Spleen (tissue), 11 donors: Measurements from ENCODE around the gene LCAT. TPM values are rescaled to one million over a fixed set of nuclear protein-coding genes. Genes with fewer than 3 reads are reported as not detected.

Experiments
- DNase-seq: peaks from one replicate; pipeline ENCODE4 v3.0.0-alpha.2; 2020
- H3K27ac ChIP-seq, 8 donors: fragments of 200-600 bp; sonication (generic) in 7 of 8; 1 replicate in 4 of 8; 2 replicates in 4 of 8; pipeline versions ENCODE4 v1.5.0 to v1.8.0; 2016 to 2021; ENCODE audit warnings: inconsistent platforms in 4 of 8, mild to moderate bottlenecking in 4 of 8, moderate library complexity in 1 of 8
- H3K27me3 ChIP-seq, 7 donors: fragments of 200-600 bp; sonication (generic) in 6 of 7; replicated peaks in 1 of 7; 1 replicate in 4 of 7; 2 replicates in 3 of 7; pipeline versions ENCODE4 v1.5.0 to v1.8.0; 2016 to 2021; ENCODE audit warnings: inconsistent platforms in 3 of 7, mild to moderate bottlenecking in 1 of 7
- H3K36me3 ChIP-seq, 6 donors: fragments of 200-600 bp; sonication (generic) in 5 of 6; 1 replicate in 4 of 6; 2 replicates in 2 of 6; pipeline versions ENCODE4 v1.5.0 to v1.8.0; 2016 to 2021; ENCODE audit warnings: inconsistent platforms in 2 of 6
- H3K4me1 ChIP-seq, 6 donors: fragments of 200-600 bp; sonication (generic) in 5 of 6; 1 replicate in 3 of 6; 2 replicates in 3 of 6; pipeline versions ENCODE4 v1.5.0 to v1.8.0; 2016 to 2021; ENCODE audit warnings: inconsistent platforms in 3 of 6
- H3K4me3 ChIP-seq, 8 donors: fragments of 200-600 bp; sonication (generic) in 7 of 8; 1 replicate in 4 of 8; 2 replicates in 4 of 8; pipeline versions ENCODE4 v1.5.0 to v1.8.0; 2016 to 2021; ENCODE audit warnings: inconsistent platforms in 4 of 8, mild to moderate bottlenecking in 4 of 8, moderate library complexity in 2 of 8
- H3K9me3 ChIP-seq, 8 donors: fragments of 200-600 bp; sonication (generic) in 7 of 8; 1 replicate in 4 of 8; 2 replicates in 4 of 8; pipeline versions ENCODE4 v1.5.0 to v1.8.0; 2016 to 2021; ENCODE audit warnings: inconsistent platforms in 4 of 8
- POLR2A ChIP-seq, 3 donors: fragments of 450-650 bp; IDR thresholded peaks; one replicate each; pipeline ENCODE4 v1.5.1; 2017; ENCODE audit warnings: antibody characterized with exemption in 3 of 3, mild to moderate bottlenecking in 1 of 3
- POLR2AphosphoS5 ChIP-seq, 3 donors: sonication (generic); formaldehyde crosslinking; IDR thresholded peaks; one replicate each; pipeline ENCODE4 v1.5.1; 2017; ENCODE audit warnings: antibody characterized with exemption in 3 of 3
- WGBS, 5 donors: extraction: QIAGEN DNeasy Blood & Tissue Kit in 3 of 5; methylation state at CpG; one replicate each; pipeline versions ENCODE4 v1.1.5 to v1.1.7; 2013 to 2018; 5-methylcytosine and 5-hydroxymethylcytosine counted together
- intact Hi-C: fragments of 100-400 bp; cut with DNase I; formaldehyde crosslinking; loops from one replicate; pipeline ENCODE4 v1.15.0; 2023; ENCODE audit warnings: low total_unique reads
- polyA plus RNA-seq, 3 donors: library from polyadenylated mRNA; stranded (reverse); fragments of 200-250 nt; gene quantifications; one replicate each; pipeline ENCODE4 v1.2.1, GENCODE V29; 2013
- total RNA-seq, 7 donors: library from RNA; depleted of rRNA in 3 of 7; stranded (reverse); fragments of >200 nt in 3 of 7; fragmentation: NEBNext Ultra II Directional in 4 of 7; extraction: Animal tissue kit (Norgen Biotek cat#: 25700) in 4 of 7; gene quantifications; one replicate each; pipeline versions ENCODE4 v1.1.0 to v1.2.1, GENCODE V29; 2016 to 2021
- TF ChIP-seq, protein P1 (sequence below), 11 experiments: fragments of 200-600 bp in 7 of 11; fragments of 450-650 bp in 4 of 11; sonication (generic) in 4 of 11; IDR thresholded peaks in 8 of 11; conservative IDR thresholded peaks in 3 of 11; 1 replicate in 7 of 11; 2 replicates in 4 of 11; pipeline versions ENCODE4 v1.4.0 to v1.8.0; 2016 to 2021; ENCODE audit warnings: antibody characterized with exemption in 11 of 11, inconsistent platforms in 4 of 11, mild to moderate bottlenecking in 1 of 11
- donor health status: healthy with polysubstance abuse.
- donor health status: DM: no; HTN: no; CAD: no; lungs with moderate emphysema.
- donor health status: DM: no; HTN: no; CAD: no.
- donor health status: Bipolar disorder and iron deficiency.
- donor health status: healthy.
- donor health status: DM: no; HTN: no; CAD: no.
- donor health status: DM: yes; HTN: yes; CAD: no.

LCAT gene
- total and polyA plus RNA-seq, 10 donors, result 5.2 to 51.6 (median 17.0) TPM

DNA sequence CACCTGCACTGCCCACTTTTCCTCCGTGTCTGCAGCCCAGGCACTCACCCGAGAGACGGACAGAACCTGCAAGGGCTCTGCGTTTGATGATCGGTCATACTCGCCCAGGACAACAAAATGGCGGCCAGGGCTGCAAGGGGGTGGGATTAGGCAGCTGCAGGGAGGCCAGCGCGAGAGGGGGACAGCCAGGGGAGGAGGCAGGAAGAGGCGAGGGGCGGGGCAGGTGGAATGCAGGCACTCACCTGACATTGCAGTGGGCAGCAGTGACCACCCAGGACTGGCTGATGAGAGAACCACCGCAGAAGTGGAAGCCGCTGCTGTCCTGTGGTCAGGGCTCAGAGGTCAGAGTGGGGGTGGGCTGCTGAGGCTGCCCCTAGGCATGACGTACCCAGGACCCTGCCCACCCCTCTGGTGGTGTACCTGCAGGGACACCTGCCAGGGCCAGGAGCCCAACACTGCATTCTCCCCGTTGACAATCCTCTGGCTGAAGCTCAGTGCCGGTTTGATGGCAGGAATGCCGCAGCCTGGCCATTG is 13.2 kb downstream of the LCAT start:
- peaks cover 14 to 58% (median 35%) of the 10 kb centered on the region in 6 donors for H3K4me1 ChIP-seq
- peak overlapping the region in 1 of 8 donors; percentile 30 for H3K27ac ChIP-seq
- no peak overlapping the region for H3K4me3 ChIP-seq
- TF ChIP-seq POLR2A (IDR thresholded peaks at IDR 0.05) (no peak), POLR2AphosphoS5 (IDR thresholded peaks at IDR 0.05) (peak in 1 of 3 donors; percentile 68)
- TF ChIP-seq, protein P1, sequence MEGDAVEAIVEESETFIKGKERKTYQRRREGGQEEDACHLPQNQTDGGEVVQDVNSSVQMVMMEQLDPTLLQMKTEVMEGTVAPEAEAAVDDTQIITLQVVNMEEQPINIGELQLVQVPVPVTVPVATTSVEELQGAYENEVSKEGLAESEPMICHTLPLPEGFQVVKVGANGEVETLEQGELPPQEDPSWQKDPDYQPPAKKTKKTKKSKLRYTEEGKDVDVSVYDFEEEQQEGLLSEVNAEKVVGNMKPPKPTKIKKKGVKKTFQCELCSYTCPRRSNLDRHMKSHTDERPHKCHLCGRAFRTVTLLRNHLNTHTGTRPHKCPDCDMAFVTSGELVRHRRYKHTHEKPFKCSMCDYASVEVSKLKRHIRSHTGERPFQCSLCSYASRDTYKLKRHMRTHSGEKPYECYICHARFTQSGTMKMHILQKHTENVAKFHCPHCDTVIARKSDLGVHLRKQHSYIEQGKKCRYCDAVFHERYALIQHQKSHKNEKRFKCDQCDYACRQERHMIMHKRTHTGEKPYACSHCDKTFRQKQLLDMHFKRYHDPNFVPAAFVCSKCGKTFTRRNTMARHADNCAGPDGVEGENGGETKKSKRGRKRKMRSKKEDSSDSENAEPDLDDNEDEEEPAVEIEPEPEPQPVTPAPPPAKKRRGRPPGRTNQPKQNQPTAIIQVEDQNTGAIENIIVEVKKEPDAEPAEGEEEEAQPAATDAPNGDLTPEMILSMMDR (IDR thresholded peaks at IDR 0.05 in 8 of 11, conservative IDR thresholded peaks at IDR 0.05 in 3 of 11), result no peak
- H3K36me3 ChIP-seq, result peaks cover 0 to 98% (median 61%) of the 10 kb centered on the region in 6 donors
- no peaks in the 10 kb centered on the region for H3K9me3 ChIP-seq
- DNase-seq, result peak; percentile 71
- no peaks in the 10 kb centered on the region for H3K27me3 ChIP-seq
- WGBS, 5 donors, result 92 to 96% (median 93%) methylated on average over 15 to 17 of the region's 17 CpGs
- intact Hi-C loops, result loop anchor here (10.0 kb wide), 1 partner anchor 86 kb away; the partner anchor contains the start of genes CENPT, NUTF2 and THAP11

DNA sequence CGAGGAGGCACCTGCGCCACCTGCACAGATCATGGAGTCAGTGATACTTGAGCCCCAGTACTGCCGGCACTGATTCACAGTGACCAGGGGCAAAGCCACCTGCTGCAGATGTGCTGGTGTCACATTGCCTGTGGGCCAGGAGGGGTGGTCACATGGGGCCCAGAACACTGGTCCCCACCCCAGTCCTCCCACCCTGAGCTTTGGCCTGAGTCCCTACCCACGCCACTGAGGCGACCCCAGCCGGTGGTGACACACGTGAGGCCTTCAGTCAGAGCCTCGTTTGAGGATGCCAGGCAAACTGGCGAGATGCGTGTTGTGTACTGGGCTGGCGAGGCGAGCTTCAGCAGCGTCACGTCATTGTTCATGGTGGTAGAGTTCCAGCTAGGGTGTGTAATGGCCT is 13.7 kb downstream of the LCAT start:
- no peak for DNase-seq
- peaks cover 13 to 59% (median 35%) of the 10 kb centered on the region in 6 donors for H3K4me1 ChIP-seq
- TF ChIP-seq POLR2AphosphoS5 (IDR thresholded peaks at IDR 0.05) (peak in 1 of 3 donors; percentile 56), POLR2A (IDR thresholded peaks at IDR 0.05) (no peak)
- TF ChIP-seq, protein P1 (IDR thresholded peaks at IDR 0.05 in 8 of 11, conservative IDR thresholded peaks at IDR 0.05 in 3 of 11), result no peak
- H3K36me3 ChIP-seq, result peaks cover 0 to 100% (median 60%) of the 10 kb centered on the region in 6 donors
- no peaks in the 10 kb centered on the region for H3K27me3 ChIP-seq
- intact Hi-C loops, result loop anchor here (10.0 kb wide), 1 partner anchor 85 kb away; the partner anchor contains the start of genes CENPT, NUTF2 and THAP11
- 93 to 97% (median 96%) methylated on average over 14 of the region's 14 CpGs for WGBS, 5 donors
- H3K4me3 ChIP-seq, result no peak overlapping the region
- H3K9me3 ChIP-seq, result no peaks in the 10 kb centered on the region
- no peak overlapping the region for H3K27ac ChIP-seq

DNA sequence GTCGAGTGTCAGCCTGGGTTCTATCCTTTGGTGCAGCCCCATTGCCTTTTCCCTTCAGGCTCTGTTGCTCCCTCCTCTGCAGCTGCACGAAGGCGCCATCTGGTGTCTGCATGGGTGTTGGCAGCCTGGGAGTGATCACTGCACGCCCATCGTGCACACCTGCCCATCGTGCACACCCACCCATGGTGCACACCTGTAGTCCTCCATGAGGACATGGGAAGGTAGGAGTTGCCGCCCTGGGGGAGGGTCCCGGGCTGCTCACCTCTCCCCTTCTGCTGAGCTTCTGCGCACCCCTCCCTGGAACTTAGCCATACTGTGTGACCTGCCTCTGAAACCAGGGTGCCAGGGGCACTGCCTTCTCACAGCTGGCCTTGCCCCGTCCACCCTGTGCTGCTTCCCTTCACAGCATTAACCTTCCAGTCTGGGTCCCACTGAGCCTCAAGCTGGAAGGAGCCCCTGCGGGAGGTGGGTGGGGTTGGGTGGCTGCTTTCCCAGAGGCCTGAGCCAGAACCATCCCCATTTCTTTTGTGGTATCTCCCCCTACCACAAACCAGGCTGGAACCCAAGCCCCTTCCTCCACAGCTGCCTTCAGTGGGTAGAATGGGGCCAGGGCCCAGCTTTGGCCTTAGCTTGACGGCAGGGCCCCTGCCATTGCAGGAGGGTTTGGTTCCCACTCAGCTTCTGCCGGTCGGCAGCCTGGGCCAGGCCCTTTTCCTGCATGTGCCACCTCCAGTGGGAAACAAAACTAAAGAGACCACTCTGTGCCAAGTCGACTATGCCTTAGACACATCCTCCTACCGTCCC is 15.2 kb downstream of the LCAT start:
- peak overlapping the region in 1 of 8 donors; percentile 27 for H3K27ac ChIP-seq
- peak; percentile 92 for DNase-seq
- TF ChIP-seq, protein P1 (IDR thresholded peaks at IDR 0.05 in 8 of 11, conservative IDR thresholded peaks at IDR 0.05 in 3 of 11), result peak; percentile 70 to 90 (median 84)
- peak; percentile 65 to 70 (median 68) for TF ChIP-seq POLR2AphosphoS5 (IDR thresholded peaks at IDR 0.05)
- no peak for TF ChIP-seq POLR2A (IDR thresholded peaks at IDR 0.05)
- intact Hi-C loops, result loop anchor here (10.0 kb wide), 1 partner anchor 254 kb away; no protein-coding TSS in a partner anchor
- no peaks in the 10 kb centered on the region for H3K9me3 ChIP-seq
- no peak overlapping the region for H3K4me3 ChIP-seq
- H3K36me3 ChIP-seq, result peaks cover 0 to 96% (median 47%) of the 10 kb centered on the region in 6 donors
- WGBS, 5 donors, result 47 to 57% (median 51%) methylated on average over 11 to 16 of the region's 16 CpGs
- no peaks in the 10 kb centered on the region for H3K27me3 ChIP-seq
- H3K4me1 ChIP-seq, result peaks cover 8 to 57% (median 26%) of the 10 kb centered on the region in 6 donors
